ENCODE measurements around the gene SLCO2A1.

Gene SLCO2A1

GRCh38 chr3:134049676-134050075, 20.0 kb upstream of the SLCO2A1 start:
- no peak for DNase-seq (ENCODE audit: low read depth, low spot score)
- Histone ChIP-seq H3K27ac (ENCODE audit: low read length) (no peak overlapping the region), H3K36me3 (ENCODE audit: control insufficient read depth, insufficient read depth, low read length) (no peaks in the 10 kb centered on the region), H3K4me3 (ENCODE audit: low read length) (no peak overlapping the region), H3K4me1 (ENCODE audit: control insufficient read depth, insufficient read depth, low read length) (no peaks in the 10 kb centered on the region), H3K27me3 (ENCODE audit: control insufficient read depth, insufficient read depth, low read length) (no peaks in the 10 kb centered on the region), H3K9me3 (ENCODE audit: control insufficient read depth, insufficient read depth, low read length) (no peaks in the 10 kb centered on the region; the same call in 1 of the 2 replicates)
- no CpG with 5 or more reads among the region's 1 CpG for WGBS (ENCODE audit: insufficient coverage, insufficient read length)

- Histone ChIP-seq H3K9me3 (ENCODE audit: control insufficient read depth, insufficient read depth, low read length) (no peaks in the 10 kb centered on the region; the same call in 1 of the 2 replicates), H3K4me1 (ENCODE audit: control insufficient read depth, insufficient read depth, low read length) (no peaks in the 10 kb centered on the region)
- no CpG with 5 or more reads among the region's 9 CpGs for WGBS (ENCODE audit: insufficient coverage, insufficient read length)
Observed at GRCh38 chr3:134048278-134048996, 18.7 kb upstream of the SLCO2A1 start.

DNA sequence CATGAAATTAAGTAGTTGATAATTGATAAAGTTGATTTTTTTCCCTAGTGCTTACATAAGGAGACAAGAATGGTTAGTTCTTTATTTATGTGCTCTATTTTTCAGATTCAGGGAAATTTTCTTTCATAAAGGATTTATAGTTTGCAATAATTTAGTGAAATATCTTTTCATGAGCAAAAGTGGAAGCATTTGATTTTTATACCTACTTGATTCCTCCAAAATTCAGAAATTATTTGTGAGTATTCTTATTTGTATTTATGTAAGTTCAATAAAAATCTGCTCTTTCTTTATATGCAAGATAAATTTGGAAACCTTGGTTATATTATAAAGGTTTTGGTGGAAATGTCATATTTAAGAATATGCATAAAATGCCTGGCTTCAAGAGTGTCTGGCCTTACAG, 14.7 kb upstream of the SLCO2A1 start:
- H3K9me3 ChIP-seq (ENCODE audit: control insufficient read depth, insufficient read depth, low read length): no peaks in the 10 kb centered on the region; the same call in 1 of the 2 replicates

More at GRCh38 chr3:134048278-134048996, 18.7 kb upstream of the SLCO2A1 start:
- H3K36me3 ChIP-seq (ENCODE audit: control insufficient read depth, insufficient read depth, low read length): no peaks in the 10 kb centered on the region
- H3K4me3 ChIP-seq (ENCODE audit: low read length): no peak overlapping the region
- DNase-seq (ENCODE audit: low read depth, low spot score): no peak
- H3K27me3 ChIP-seq (ENCODE audit: control insufficient read depth, insufficient read depth, low read length): no peaks in the 10 kb centered on the region
- H3K27ac ChIP-seq (ENCODE audit: low read length): no peak overlapping the region

DNA sequence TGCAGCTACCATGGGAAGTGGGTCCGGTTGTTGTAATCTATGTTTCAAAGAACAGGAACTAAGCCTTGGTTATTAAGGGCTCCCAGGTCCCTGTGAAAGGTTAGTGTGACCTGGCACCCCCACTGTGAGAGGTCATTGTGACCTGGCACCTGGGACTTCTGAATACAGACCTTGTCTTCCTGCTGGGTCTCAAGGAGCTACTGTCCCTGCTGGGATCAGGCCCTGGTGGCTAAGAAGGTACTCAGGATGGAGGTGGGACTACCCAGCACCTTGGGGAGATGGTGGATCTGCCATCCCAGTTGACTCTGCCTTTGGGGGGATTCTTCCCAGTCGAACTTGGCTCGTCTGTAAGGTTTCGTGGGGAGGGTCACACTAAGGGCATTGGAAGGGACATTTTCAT, 10.3 kb upstream of the SLCO2A1 start:
- no peak overlapping the region for H3K4me3 ChIP-seq (ENCODE audit: low read length)
- DNase-seq (ENCODE audit: low read depth, low spot score): no peak
- no peaks in the 10 kb centered on the region; the same call in 1 of the 2 replicates for H3K9me3 ChIP-seq (ENCODE audit: control insufficient read depth, insufficient read depth, low read length)
- no peaks in the 10 kb centered on the region for H3K27me3 ChIP-seq (ENCODE audit: control insufficient read depth, insufficient read depth, low read length)
- no peaks in the 10 kb centered on the region for H3K4me1 ChIP-seq (ENCODE audit: control insufficient read depth, insufficient read depth, low read length)
- no peak overlapping the region for H3K27ac ChIP-seq (ENCODE audit: low read length)
- no CpG with 5 or more reads among the region's 4 CpGs for WGBS (ENCODE audit: insufficient coverage, insufficient read length)
- H3K36me3 ChIP-seq (ENCODE audit: control insufficient read depth, insufficient read depth, low read length): no peaks in the 10 kb centered on the region

More for the DNA sequence above, 14.7 kb upstream of the SLCO2A1 start:
- no peaks in the 10 kb centered on the region for H3K4me1 ChIP-seq (ENCODE audit: control insufficient read depth, insufficient read depth, low read length)
- no peak overlapping the region for H3K27ac ChIP-seq (ENCODE audit: low read length)
- H3K4me3 ChIP-seq (ENCODE audit: low read length): no peak overlapping the region
- no peaks in the 10 kb centered on the region for H3K27me3 ChIP-seq (ENCODE audit: control insufficient read depth, insufficient read depth, low read length)
- H3K36me3 ChIP-seq (ENCODE audit: control insufficient read depth, insufficient read depth, low read length): no peaks in the 10 kb centered on the region
- no peak for DNase-seq (ENCODE audit: low read depth, low spot score)

GRCh38 chr3:134039161-134039862, 9.6 kb upstream of the SLCO2A1 start:
- no peaks in the 10 kb centered on the region for H3K27me3 ChIP-seq (ENCODE audit: control insufficient read depth, insufficient read depth, low read length)
- H3K9me3 ChIP-seq (ENCODE audit: control insufficient read depth, insufficient read depth, low read length): no peaks in the 10 kb centered on the region; the same call in 1 of the 2 replicates
- no peak for DNase-seq (ENCODE audit: low read depth, low spot score)
- H3K4me3 ChIP-seq (ENCODE audit: low read length): no peak overlapping the region
- H3K36me3 ChIP-seq (ENCODE audit: control insufficient read depth, insufficient read depth, low read length): no peaks in the 10 kb centered on the region
- WGBS (ENCODE audit: insufficient coverage, insufficient read length): no CpG with 5 or more reads among the region's 8 CpGs
- no peak overlapping the region for H3K27ac ChIP-seq (ENCODE audit: low read length)
- H3K4me1 ChIP-seq (ENCODE audit: control insufficient read depth, insufficient read depth, low read length): no peaks in the 10 kb centered on the region

DNA sequence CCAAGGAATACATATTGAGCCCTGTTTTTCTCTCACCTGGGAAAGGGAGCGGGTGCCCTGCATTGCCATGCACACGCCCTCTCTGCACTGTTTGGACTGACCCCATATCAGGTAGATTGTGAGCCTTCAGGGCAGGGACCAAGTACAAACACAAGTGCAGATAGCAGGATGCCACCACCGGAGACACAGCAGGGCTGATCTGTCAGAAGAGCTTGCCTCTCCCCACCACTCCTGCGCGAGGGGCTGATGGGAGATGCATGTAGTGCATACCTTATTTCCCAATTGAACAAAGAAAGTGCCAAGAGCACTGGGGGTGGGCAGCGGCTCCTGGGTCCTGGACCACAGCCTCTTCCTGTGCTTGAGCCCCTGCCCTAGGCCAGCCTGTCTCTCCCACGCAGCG, 9.0 kb upstream of the SLCO2A1 start:
- no CpG with 5 or more reads among the region's 8 CpGs for WGBS (ENCODE audit: insufficient coverage, insufficient read length)
- H3K27ac ChIP-seq (ENCODE audit: low read length): no peak overlapping the region
- H3K27me3 ChIP-seq (ENCODE audit: control insufficient read depth, insufficient read depth, low read length): no peaks in the 10 kb centered on the region

GRCh38 chr3:134038071-134038491, 8.4 kb upstream of the SLCO2A1 start:
- no peak for DNase-seq (ENCODE audit: low read depth, low spot score)
- WGBS (ENCODE audit: insufficient coverage, insufficient read length): no CpG with 5 or more reads among the region's 10 CpGs

More for the DNA sequence above, 9.0 kb upstream of the SLCO2A1 start:
- no peaks in the 10 kb centered on the region; the same call in 1 of the 2 replicates for H3K9me3 ChIP-seq (ENCODE audit: control insufficient read depth, insufficient read depth, low read length)
- no peak for DNase-seq (ENCODE audit: low read depth, low spot score)
- no peaks in the 10 kb centered on the region for H3K36me3 ChIP-seq (ENCODE audit: control insufficient read depth, insufficient read depth, low read length)
- no peak overlapping the region for H3K4me3 ChIP-seq (ENCODE audit: low read length)
- no peaks in the 10 kb centered on the region for H3K4me1 ChIP-seq (ENCODE audit: control insufficient read depth, insufficient read depth, low read length)

DNA sequence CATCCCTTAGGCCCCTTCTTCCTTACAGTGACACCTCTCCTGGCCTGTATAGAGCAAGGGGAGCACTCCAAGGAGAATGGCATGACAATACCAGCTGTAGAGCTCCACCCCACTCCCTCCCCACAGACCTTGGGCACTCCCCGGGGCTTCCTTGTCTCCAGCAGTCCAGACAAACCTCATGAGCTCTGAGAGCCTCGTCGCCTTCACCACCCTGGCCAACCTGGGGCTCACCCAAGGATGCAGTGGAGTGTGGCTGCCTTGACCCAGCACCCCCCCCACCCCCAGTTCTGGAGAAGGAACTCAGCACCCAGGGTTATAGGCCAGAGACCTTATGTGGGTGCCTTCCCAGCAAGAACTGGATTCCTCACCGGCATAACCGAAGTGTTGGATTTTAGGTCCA, 7.4 kb upstream of the SLCO2A1 start:
- Histone ChIP-seq H3K4me3 (ENCODE audit: low read length) (no peak overlapping the region), H3K9me3 (ENCODE audit: control insufficient read depth, insufficient read depth, low read length) (no peaks in the 10 kb centered on the region), H3K27ac (ENCODE audit: low read length) (no peak overlapping the region), H3K4me1 (ENCODE audit: control insufficient read depth, insufficient read depth, low read length) (no peaks in the 10 kb centered on the region), H3K27me3 (ENCODE audit: control insufficient read depth, insufficient read depth, low read length) (no peaks in the 10 kb centered on the region), H3K36me3 (ENCODE audit: control insufficient read depth, insufficient read depth, low read length) (no peaks in the 10 kb centered on the region)
- no peak for DNase-seq (ENCODE audit: low read depth, low spot score)
- no CpG with 5 or more reads among the region's 5 CpGs for WGBS (ENCODE audit: insufficient coverage, insufficient read length)

More at GRCh38 chr3:134038071-134038491, 8.4 kb upstream of the SLCO2A1 start:
- H3K4me1 ChIP-seq (ENCODE audit: control insufficient read depth, insufficient read depth, low read length): no peaks in the 10 kb centered on the region
- no peak overlapping the region for H3K27ac ChIP-seq (ENCODE audit: low read length)
- H3K36me3 ChIP-seq (ENCODE audit: control insufficient read depth, insufficient read depth, low read length): no peaks in the 10 kb centered on the region
- H3K9me3 ChIP-seq (ENCODE audit: control insufficient read depth, insufficient read depth, low read length): no peaks in the 10 kb centered on the region; the same call in 1 of the 2 replicates
- no peak overlapping the region for H3K4me3 ChIP-seq (ENCODE audit: low read length)
- H3K27me3 ChIP-seq (ENCODE audit: control insufficient read depth, insufficient read depth, low read length): no peaks in the 10 kb centered on the region

- Histone ChIP-seq H3K36me3 (ENCODE audit: control insufficient read depth, insufficient read depth, low read length) (no peaks in the 10 kb centered on the region), H3K4me1 (ENCODE audit: control insufficient read depth, insufficient read depth, low read length) (no peaks in the 10 kb centered on the region), H3K4me3 (ENCODE audit: low read length) (no peak overlapping the region), H3K27me3 (ENCODE audit: control insufficient read depth, insufficient read depth, low read length) (no peaks in the 10 kb centered on the region), H3K27ac (ENCODE audit: low read length) (no peak overlapping the region), H3K9me3 (ENCODE audit: control insufficient read depth, insufficient read depth, low read length) (no peaks in the 10 kb centered on the region)
- no peak for DNase-seq (ENCODE audit: low read depth, low spot score)
- WGBS (ENCODE audit: insufficient coverage, insufficient read length): no CpG with 5 or more reads among the region's 5 CpGs
Observed at GRCh38 chr3:134036291-134036690, 6.6 kb upstream of the SLCO2A1 start.

- no peaks in the 10 kb centered on the region for H3K27me3 ChIP-seq (ENCODE audit: control insufficient read depth, insufficient read depth, low read length)
- H3K27ac ChIP-seq (ENCODE audit: low read length): no peak overlapping the region
- H3K4me1 ChIP-seq (ENCODE audit: control insufficient read depth, insufficient read depth, low read length): no peaks in the 10 kb centered on the region
- H3K36me3 ChIP-seq (ENCODE audit: control insufficient read depth, insufficient read depth, low read length): no peaks in the 10 kb centered on the region
- no CpG with 5 or more reads among the region's 8 CpGs for WGBS (ENCODE audit: insufficient coverage, insufficient read length)
- no peak for DNase-seq (ENCODE audit: low read depth, low spot score)
- H3K9me3 ChIP-seq (ENCODE audit: control insufficient read depth, insufficient read depth, low read length): no peaks in the 10 kb centered on the region
- no peak overlapping the region for H3K4me3 ChIP-seq (ENCODE audit: low read length)
Observed at GRCh38 chr3:134035836-134036235, 6.1 kb upstream of the SLCO2A1 start.

Data from iPS DF 6.9 (cell line).